HL-60 (cell line): ENCODE data around the gene TMEM53.
A peak's percentile ranks its signal among the peaks of the same experiment; 100 is the strongest.

Experiments used
- DNase-seq, 2 experiments: peaks; one replicate each; pipeline ENCODE4 v3.0.0-alpha.2; 2010 to 2020; ENCODE audit warnings: low read depth in 1 of 2, low spot score in 1 of 2
- H3K27ac ChIP-seq: fragments of 250-450 bp; sonication (Bioruptor Pico); replicated peaks from 2 replicates; pipeline ENCODE4 v1.5.1; 2020; ENCODE audit warnings: mild to moderate bottlenecking, moderate library complexity
- H3K27me3 ChIP-seq: fragments of 250-450 bp; sonication (Bioruptor Pico); 2 replicates; pipeline ENCODE4 v1.5.1; 2021; ENCODE audit warnings: mild to moderate bottlenecking, moderate library complexity; ENCODE audit not compliant: insufficient read depth, poor library complexity, severe bottlenecking
- H3K4me3 ChIP-seq: replicated peaks from 2 replicates; pipeline ENCODE4 v1.5.1; 2011; ENCODE audit warnings: mild to moderate bottlenecking, control low read depth, low read length; ENCODE audit not compliant: insufficient read depth
- CTCF ChIP-seq: IDR thresholded peaks from one replicate; pipeline ENCODE4 v1.5.1; 2011; ENCODE audit warnings: low read length, control low read depth, inconsistent platforms; ENCODE audit not compliant: insufficient read depth
- GABPA ChIP-seq: IDR thresholded peaks from 2 replicates; pipeline ENCODE4 v1.6.1; 2012; ENCODE audit warnings: low read depth
- POLR2AphosphoS5 ChIP-seq: IDR thresholded peaks from 2 replicates; pipeline ENCODE4 v1.6.1; 2012; ENCODE audit warnings: low read depth
- REST ChIP-seq: IDR thresholded peaks from 2 replicates; pipeline ENCODE4 v1.6.1; 2012; ENCODE audit warnings: low read depth; ENCODE audit not compliant: insufficient replicate concordance
- SPI1 ChIP-seq: IDR thresholded peaks from 2 replicates; pipeline ENCODE4 v1.6.1; 2012; ENCODE audit warnings: low read depth, mild to moderate bottlenecking, borderline replicate concordance

Gene TMEM53

GRCh38 chr1:44610527-44611148, 63.6 kb downstream of the TMEM53 start:
- Histone ChIP-seq H3K27me3 (no peaks in the 10 kb centered on the region), H3K27ac (no peak overlapping the region), H3K4me3 (no peak overlapping the region)
- no peak for TF ChIP-seq CTCF
- no peak for TF ChIP-seq GABPA
- TF ChIP-seq SPI1: no peak
- no peak for TF ChIP-seq REST
- DNase-seq: no peak

- no peak overlapping the region for H3K27ac ChIP-seq
- no peak for DNase-seq
- TF ChIP-seq GABPA: no peak
- TF ChIP-seq CTCF: no peak
- TF ChIP-seq POLR2AphosphoS5: no peak
- no peak for TF ChIP-seq SPI1
- no peak for TF ChIP-seq REST
- no peak overlapping the region for H3K4me3 ChIP-seq
- H3K27me3 ChIP-seq: no peaks in the 10 kb centered on the region
These were observed 64.3 kb downstream of the TMEM53 start for GRCh38 chr1:44609768-44610526.

- H3K4me3 ChIP-seq: no peak overlapping the region
- H3K27ac ChIP-seq: no peak overlapping the region
- peak in 1 of 2 experiments; percentile 24 for DNase-seq
- TF ChIP-seq CTCF (no peak), GABPA (no peak), POLR2AphosphoS5 (no peak), SPI1 (no peak), REST (no peak)
- H3K27me3 ChIP-seq: no peaks in the 10 kb centered on the region
These were observed 64.9 kb downstream of the TMEM53 start for GRCh38 chr1:44609412-44609767.
